GM21576 (cell line): ENCODE results near the gene MYO5C.
"Not testable (repeated sequence)": the region's sequence is repeated elsewhere in the genome, so short reads cannot be mapped to it uniquely, and the experiment has no call there.

Experiments used
- ATAC-seq: cut with Tn5 transposase; IDR thresholded peaks from one replicate; pipeline ENCODE4 v1.9.1; 2021; ENCODE audit warnings: mild to moderate bottlenecking, moderate library complexity; ENCODE audit not compliant: unreplicated experiment

MYO5C gene

GRCh38 chr15:52309154-52309548 lies 13.5 kb upstream of the MYO5C start:
- peak; percentile 69 for ATAC-seq

GRCh38 chr15:52308446-52309153 lies 13.0 kb upstream of the MYO5C start:
- peak; percentile 65 for ATAC-seq

- no peak for ATAC-seq
Observed at GRCh38 chr15:52307847-52308246, 12.2 kb upstream of the MYO5C start.

GRCh38 chr15:52306270-52306669 lies 10.7 kb upstream of the MYO5C start:
- no peak for ATAC-seq

GRCh38 chr15:52303093-52303772 lies 7.6 kb upstream of the MYO5C start:
- no peak for ATAC-seq

- ATAC-seq, result no peak
Observed at GRCh38 chr15:52301265-52301847, 5.8 kb upstream of the MYO5C start.

- no peak for ATAC-seq
Observed at GRCh38 chr15:52294881-52295420, 653 bp downstream of the MYO5C start.

- no peak for ATAC-seq
Observed at GRCh38 chr15:52292780-52293392, 2.7 kb downstream of the MYO5C start.

GRCh38 chr15:52291204-52291603 lies 4.4 kb downstream of the MYO5C start:
- peak; percentile 45 for ATAC-seq

GRCh38 chr15:52290800-52291199 lies 4.8 kb downstream of the MYO5C start:
- ATAC-seq, result no peak

GRCh38 chr15:52290329-52290728 lies 5.3 kb downstream of the MYO5C start:
- ATAC-seq, result no peak

GRCh38 chr15:52289629-52290081 lies 5.9 kb downstream of the MYO5C start:
- ATAC-seq, result no peak

- ATAC-seq, result no peak
Observed at GRCh38 chr15:52288986-52289385, 6.6 kb downstream of the MYO5C start.

- no peak for ATAC-seq
Observed at GRCh38 chr15:52288051-52288942, 7.3 kb downstream of the MYO5C start.

GRCh38 chr15:52287114-52287513 lies 8.5 kb downstream of the MYO5C start:
- no peak for ATAC-seq

GRCh38 chr15:52285941-52286340 lies 9.7 kb downstream of the MYO5C start:
- not testable (repeated sequence) for ATAC-seq

- ATAC-seq, result no peak
Observed at GRCh38 chr15:52284164-52284563, 11.4 kb downstream of the MYO5C start.

- no peak for ATAC-seq
Observed at GRCh38 chr15:52283281-52283680, 12.3 kb downstream of the MYO5C start.

GRCh38 chr15:52282418-52282817 lies 13.2 kb downstream of the MYO5C start:
- no peak for ATAC-seq
